Measurements from ENCODE around the gene FREM2. TPM values are rescaled to one million over a fixed set of nuclear protein-coding genes. Genes with fewer than 3 reads are reported as not detected.

Gene FREM2
- total and polyA plus RNA-seq, 2 experiments from 2014 or later, result 6.1 to 51.4 TPM

- Histone ChIP-seq H3K36me3 (no peaks in the 10 kb centered on the region), H3K4me1 (ENCODE audit: low read depth) (peaks cover 11% of the 10 kb centered on the region), H3K27ac (no peak overlapping the region), H3K27me3 (peaks cover 6% of the 10 kb centered on the region), H3K4me3 (peak overlapping the region; percentile 10), H3K9me3 (ENCODE audit: low read depth) (no peaks in the 10 kb centered on the region)
- TF ChIP-seq, protein P1, sequence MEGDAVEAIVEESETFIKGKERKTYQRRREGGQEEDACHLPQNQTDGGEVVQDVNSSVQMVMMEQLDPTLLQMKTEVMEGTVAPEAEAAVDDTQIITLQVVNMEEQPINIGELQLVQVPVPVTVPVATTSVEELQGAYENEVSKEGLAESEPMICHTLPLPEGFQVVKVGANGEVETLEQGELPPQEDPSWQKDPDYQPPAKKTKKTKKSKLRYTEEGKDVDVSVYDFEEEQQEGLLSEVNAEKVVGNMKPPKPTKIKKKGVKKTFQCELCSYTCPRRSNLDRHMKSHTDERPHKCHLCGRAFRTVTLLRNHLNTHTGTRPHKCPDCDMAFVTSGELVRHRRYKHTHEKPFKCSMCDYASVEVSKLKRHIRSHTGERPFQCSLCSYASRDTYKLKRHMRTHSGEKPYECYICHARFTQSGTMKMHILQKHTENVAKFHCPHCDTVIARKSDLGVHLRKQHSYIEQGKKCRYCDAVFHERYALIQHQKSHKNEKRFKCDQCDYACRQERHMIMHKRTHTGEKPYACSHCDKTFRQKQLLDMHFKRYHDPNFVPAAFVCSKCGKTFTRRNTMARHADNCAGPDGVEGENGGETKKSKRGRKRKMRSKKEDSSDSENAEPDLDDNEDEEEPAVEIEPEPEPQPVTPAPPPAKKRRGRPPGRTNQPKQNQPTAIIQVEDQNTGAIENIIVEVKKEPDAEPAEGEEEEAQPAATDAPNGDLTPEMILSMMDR (IDR thresholded peaks at IDR 0.05; ENCODE audit: low read depth, low read length), result no peak
- peak in 1 of 2 donors; percentile 24 for DNase-seq (ENCODE audit: low read depth in 1 of 2, low spot score in 1 of 2)
These were observed 6.8 kb downstream of the FREM2 start for GRCh38 chr13:38693641-38694040.

DNA sequence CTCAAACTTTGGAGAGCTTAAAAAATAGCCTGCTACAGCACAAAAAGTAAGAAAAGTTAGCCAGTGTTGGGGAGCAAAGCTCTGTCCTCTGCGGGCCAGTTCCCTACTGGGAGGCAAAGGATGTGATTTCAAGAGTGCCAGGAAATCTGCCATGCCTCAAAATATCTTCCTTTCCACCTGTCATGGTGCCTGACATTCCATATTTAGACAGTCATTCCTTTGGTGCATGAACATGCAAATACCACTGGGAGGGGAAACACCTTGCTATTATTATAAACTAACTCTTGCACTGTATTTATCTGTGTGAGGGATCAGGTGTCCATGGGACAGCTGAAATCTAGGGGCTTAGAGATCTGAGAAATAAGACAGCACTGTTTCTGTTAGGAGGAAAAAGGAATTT, 10.3 kb downstream of the FREM2 start:
- TF ChIP-seq, protein P1 (IDR thresholded peaks at IDR 0.05; ENCODE audit: low read depth, low read length), result no peak
- H3K9me3 ChIP-seq (ENCODE audit: low read depth), result no peaks in the 10 kb centered on the region

GRCh38 chr13:38697628-38698333, 10.9 kb downstream of the FREM2 start:
- peaks cover 11% of the 10 kb centered on the region for H3K4me1 ChIP-seq (ENCODE audit: low read depth)
- H3K36me3 ChIP-seq, result no peaks in the 10 kb centered on the region
- no peaks in the 10 kb centered on the region for H3K9me3 ChIP-seq (ENCODE audit: low read depth)
- TF ChIP-seq, protein P1 (IDR thresholded peaks at IDR 0.05; ENCODE audit: low read depth, low read length), result no peak
- no peak overlapping the region for H3K4me3 ChIP-seq
- peak; percentile 3 to 40 for DNase-seq (ENCODE audit: low read depth in 1 of 2, low spot score in 1 of 2)
- H3K27ac ChIP-seq, result no peak overlapping the region
- no peaks in the 10 kb centered on the region for H3K27me3 ChIP-seq

More for the DNA sequence above, 10.3 kb downstream of the FREM2 start:
- Histone ChIP-seq H3K36me3 (no peaks in the 10 kb centered on the region), H3K27ac (no peak overlapping the region), H3K4me1 (ENCODE audit: low read depth) (peaks cover 11% of the 10 kb centered on the region), H3K4me3 (no peak overlapping the region), H3K27me3 (no peaks in the 10 kb centered on the region)
- no peak for DNase-seq (ENCODE audit: low read depth in 1 of 2, low spot score in 1 of 2)

GRCh38 chr13:38700051-38700450, 13.2 kb downstream of the FREM2 start:
- DNase-seq (ENCODE audit: low read depth in 1 of 2, low spot score in 1 of 2), result no peak
- Histone ChIP-seq H3K27ac (no peak overlapping the region), H3K4me3 (no peak overlapping the region), H3K4me1 (ENCODE audit: low read depth) (no peaks in the 10 kb centered on the region), H3K9me3 (ENCODE audit: low read depth) (no peaks in the 10 kb centered on the region), H3K27me3 (no peaks in the 10 kb centered on the region), H3K36me3 (no peaks in the 10 kb centered on the region)
- TF ChIP-seq, protein P1 (IDR thresholded peaks at IDR 0.05; ENCODE audit: low read depth, low read length), result no peak

DNA sequence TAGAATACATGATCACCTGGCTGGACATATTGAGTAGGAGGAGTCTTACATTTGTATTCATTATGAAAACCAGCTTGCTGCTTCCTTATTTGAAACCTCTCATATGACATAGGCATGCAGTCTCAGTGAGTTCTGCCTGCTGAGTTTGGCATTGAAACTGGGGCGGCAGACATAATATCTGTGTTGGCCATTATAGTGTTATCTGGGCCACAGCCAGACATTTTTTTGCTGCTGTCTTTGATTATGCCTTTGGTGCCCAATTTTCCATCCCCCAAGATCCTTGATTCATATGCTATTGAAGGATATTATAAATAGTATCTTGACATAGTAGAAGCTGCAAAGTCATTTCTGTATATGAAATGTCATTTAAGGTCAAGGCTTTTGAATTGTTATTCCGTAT, 15.8 kb downstream of the FREM2 start:
- Histone ChIP-seq H3K27ac (no peak overlapping the region), H3K9me3 (ENCODE audit: low read depth) (no peaks in the 10 kb centered on the region), H3K4me3 (no peak overlapping the region), H3K27me3 (no peaks in the 10 kb centered on the region), H3K4me1 (ENCODE audit: low read depth) (no peaks in the 10 kb centered on the region), H3K36me3 (no peaks in the 10 kb centered on the region)
- TF ChIP-seq, protein P1 (IDR thresholded peaks at IDR 0.05; ENCODE audit: low read depth, low read length), result no peak
- no peak for DNase-seq (ENCODE audit: low read depth in 1 of 2, low spot score in 1 of 2)

Measured in cardiac muscle cell (in vitro differentiated cells and primary cell).